Esophagus muscularis mucosa (tissue), 4 donors: ENCODE results near the gene SMIM29. TPM values are rescaled to one million over a fixed set of nuclear protein-coding genes. Genes with fewer than 3 reads are reported as not detected.
"Not testable (repeated sequence)": the region's sequence is repeated elsewhere in the genome, so short reads cannot be mapped to it uniquely, and the experiment has no call there.

ENCODE experiments used
- DNase-seq: peaks from one replicate; pipeline ENCODE4 v3.0.0-alpha.2; 2017; ENCODE audit errors: extremely low spot score
- H3K27ac ChIP-seq, 4 donors: fragments of 200-600 bp; sonication (generic); replicated peaks in 1 of 4; 1 replicate in 3 of 4; 2 replicates in 1 of 4; pipeline ENCODE4 v1.5.1; 2016 to 2019; ENCODE audit warnings: mild to moderate bottlenecking in 1 of 4
- H3K27me3 ChIP-seq, 4 donors: fragments of 200-600 bp; sonication (generic); one replicate each; pipeline versions ENCODE4 v1.5.1 to v1.6.0; 2016 to 2019
- H3K36me3 ChIP-seq, 4 donors: fragments of 200-600 bp; sonication (generic); one replicate each; pipeline ENCODE4 v1.5.1; 2016 to 2019
- H3K4me1 ChIP-seq, 4 donors: fragments of 200-600 bp; sonication (generic); one replicate each; pipeline ENCODE4 v1.5.1; 2016 to 2019
- H3K4me3 ChIP-seq, 4 donors: fragments of 200-600 bp; sonication (generic); 1 replicate in 2 of 4; 2 replicates in 2 of 4; pipeline ENCODE4 v1.5.1; 2016 to 2019; ENCODE audit warnings: mild to moderate bottlenecking in 4 of 4, moderate library complexity in 1 of 4
- H3K9me3 ChIP-seq, 4 donors: fragments of 200-600 bp; sonication (generic); 1 replicate in 3 of 4; 2 replicates in 1 of 4; pipeline ENCODE4 v1.5.1; 2016 to 2019
- CTCF ChIP-seq, 3 experiments: fragments of 200-600 bp in 2 of 3; fragments of 450-650 bp in 1 of 3; sonication (generic) in 2 of 3; IDR thresholded peaks; one replicate each; pipeline ENCODE4 v1.5.1; 2017 to 2019; ENCODE audit warnings: antibody characterized with exemption in 3 of 3, mild to moderate bottlenecking in 2 of 3, moderate library complexity in 1 of 3
- EP300 ChIP-seq: sonication (generic); formaldehyde crosslinking; IDR thresholded peaks from one replicate; pipeline ENCODE4 v1.6.1; 2017; ENCODE audit warnings: antibody characterized with exemption
- POLR2A ChIP-seq: fragments of 450-650 bp; IDR thresholded peaks from one replicate; pipeline ENCODE4 v1.6.1; 2017; ENCODE audit warnings: antibody characterized with exemption, moderate library complexity, mild to moderate bottlenecking, low read depth
- POLR2AphosphoS5 ChIP-seq, 2 donors: sonication (generic); formaldehyde crosslinking; IDR thresholded peaks; one replicate each; pipeline ENCODE4 v1.6.1; 2017; ENCODE audit warnings: antibody characterized with exemption in 2 of 2
- WGBS: methylation state at CpG from one replicate; pipeline ENCODE4 v1.1.5; 2018; 5-methylcytosine and 5-hydroxymethylcytosine counted together
- intact Hi-C: fragments of 100-400 bp; cut with DNase I; formaldehyde crosslinking; loops from one replicate; pipeline ENCODE4 v1.15.1; 2023
- total RNA-seq, 4 donors: library from RNA; depleted of rRNA; stranded (reverse); fragments of >200 nt; gene quantifications; one replicate each; pipeline versions ENCODE4 v1.1.0 to v1.2.1, GENCODE V29; 2016

SMIM29 gene
- total RNA-seq, 4 donors from 2014 or later: 21.2 to 26.3 (median 23.4) TPM

- H3K9me3 ChIP-seq: no peaks in the 10 kb centered on the region
- no peak overlapping the region for H3K27ac ChIP-seq
- no peak for DNase-seq
- 94% methylated on average over 2 of the region's 2 CpGs for WGBS
- no peak overlapping the region for H3K4me3 ChIP-seq
- H3K36me3 ChIP-seq: no peaks in the 10 kb centered on the region
- H3K27me3 ChIP-seq: no peaks in the 10 kb centered on the region
- peaks cover 0 to 5% (median 2%) of the 10 kb centered on the region in 4 donors for H3K4me1 ChIP-seq
- TF ChIP-seq POLR2A (no peak), CTCF (IDR thresholded peaks at IDR 0.05) (no peak)
- intact Hi-C loops: no loop called here
Observed at GRCh38 chr6:34267746-34268145, 18.9 kb upstream of the SMIM29 start.

GRCh38 chr6:34263484-34263883 lies 14.7 kb upstream of the SMIM29 start:
- DNase-seq, H3K4me3 ChIP-seq, H3K27ac ChIP-seq, intact Hi-C loops, H3K4me1 ChIP-seq, H3K36me3 ChIP-seq, H3K9me3 ChIP-seq, H3K27me3 ChIP-seq: not testable (repeated sequence)
- WGBS: 85% methylated on average over 23 of the region's 23 CpGs

GRCh38 chr6:34260576-34261267 lies 11.9 kb upstream of the SMIM29 start:
- no peaks in the 10 kb centered on the region for H3K27me3 ChIP-seq
- H3K36me3 ChIP-seq: no peaks in the 10 kb centered on the region
- H3K4me1 ChIP-seq: no peaks in the 10 kb centered on the region
- TF ChIP-seq CTCF (IDR thresholded peaks at IDR 0.05) (no peak), POLR2AphosphoS5 (IDR thresholded peaks at IDR 0.05) (no peak), POLR2A (no peak)
- WGBS: 88% methylated on average over 12 of the region's 17 CpGs
- no peaks in the 10 kb centered on the region for H3K9me3 ChIP-seq
- intact Hi-C loops: no loop called here
- H3K4me3 ChIP-seq: no peak overlapping the region
- DNase-seq: no peak
- H3K27ac ChIP-seq: no peak overlapping the region

- H3K9me3 ChIP-seq: no peaks in the 10 kb centered on the region
- DNase-seq: no peak
- TF ChIP-seq EP300 (no peak), POLR2A (no peak), CTCF (IDR thresholded peaks at IDR 0.05) (no peak), POLR2AphosphoS5 (IDR thresholded peaks at IDR 0.05) (no peak)
- no peaks in the 10 kb centered on the region for H3K36me3 ChIP-seq
- H3K27me3 ChIP-seq: no peaks in the 10 kb centered on the region
- WGBS: 91% methylated on average over 6 of the region's 6 CpGs
- intact Hi-C loops: no loop called here
- no peak overlapping the region for H3K27ac ChIP-seq
- H3K4me1 ChIP-seq: no peaks in the 10 kb centered on the region
- no peak overlapping the region for H3K4me3 ChIP-seq
Observed at GRCh38 chr6:34259529-34260069, 10.8 kb upstream of the SMIM29 start.

GRCh38 chr6:34252395-34252794 lies 3.6 kb upstream of the SMIM29 start:
- H3K27me3 ChIP-seq, H3K36me3 ChIP-seq, intact Hi-C loops, DNase-seq, H3K9me3 ChIP-seq, H3K27ac ChIP-seq, H3K4me3 ChIP-seq: not testable (repeated sequence)
- peaks cover 17 to 21% (median 20%) of the 10 kb centered on the region in 4 donors for H3K4me1 ChIP-seq
- 72% methylated on average over 2 of the region's 2 CpGs for WGBS
